Measurements from ENCODE around the gene CRLF2. TPM values are rescaled to one million over a fixed set of nuclear protein-coding genes. Genes with fewer than 3 reads are reported as not detected.
"Not testable (repeated sequence)": the region's sequence is repeated elsewhere in the genome, so short reads cannot be mapped to it uniquely, and the experiment has no call there.

Gene CRLF2
- total RNA-seq, 1 donor, result not detected

DNA sequence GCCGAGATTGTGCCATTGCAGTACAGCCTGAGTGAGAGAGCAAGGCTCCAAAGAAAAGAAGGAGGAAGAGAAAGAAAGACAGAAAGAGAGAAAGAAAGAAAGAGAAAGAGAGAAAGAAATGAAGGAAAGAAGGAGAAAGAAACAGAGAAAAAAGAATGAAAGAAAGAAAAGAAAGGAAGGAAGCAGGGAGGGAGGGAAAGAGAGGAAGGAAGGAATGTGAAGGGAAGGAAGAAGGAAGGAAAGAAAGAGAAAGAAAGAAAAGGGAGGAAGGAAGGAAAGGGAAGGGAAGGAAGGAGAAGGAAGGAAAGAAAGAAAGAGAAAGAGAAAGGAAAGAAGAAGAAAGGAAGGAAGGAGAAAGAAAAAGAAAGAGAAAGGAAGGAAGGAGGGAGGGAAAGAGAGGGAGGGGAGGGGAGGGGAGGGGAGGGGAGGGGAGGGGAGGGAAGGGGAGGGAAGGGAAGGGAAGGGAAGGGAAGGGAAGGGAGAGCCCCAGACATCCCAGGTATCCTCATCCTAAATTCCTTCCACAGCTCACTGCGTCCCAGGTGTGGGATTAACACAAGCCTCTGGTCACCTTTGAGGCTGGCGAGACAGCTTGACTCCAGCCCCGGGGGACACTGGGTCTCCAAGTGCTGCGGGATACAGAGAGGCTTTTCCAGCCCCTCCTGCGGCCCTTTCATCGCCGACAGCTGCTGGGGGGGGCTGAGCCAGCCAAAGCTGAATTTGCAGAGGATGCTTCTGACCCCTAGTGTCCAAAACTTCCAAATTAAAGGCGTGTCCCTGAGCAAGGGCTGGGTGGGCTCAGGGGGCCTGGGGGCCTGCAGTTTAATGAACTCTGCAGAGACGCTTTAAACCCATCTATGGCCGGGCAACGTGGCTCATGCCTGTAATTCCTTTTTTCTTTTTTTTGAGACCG lies 32.0 kb upstream of the CRLF2 start:
- DNase-seq (ENCODE audit: low read depth), result no peak
- TF ChIP-seq, protein P1, sequence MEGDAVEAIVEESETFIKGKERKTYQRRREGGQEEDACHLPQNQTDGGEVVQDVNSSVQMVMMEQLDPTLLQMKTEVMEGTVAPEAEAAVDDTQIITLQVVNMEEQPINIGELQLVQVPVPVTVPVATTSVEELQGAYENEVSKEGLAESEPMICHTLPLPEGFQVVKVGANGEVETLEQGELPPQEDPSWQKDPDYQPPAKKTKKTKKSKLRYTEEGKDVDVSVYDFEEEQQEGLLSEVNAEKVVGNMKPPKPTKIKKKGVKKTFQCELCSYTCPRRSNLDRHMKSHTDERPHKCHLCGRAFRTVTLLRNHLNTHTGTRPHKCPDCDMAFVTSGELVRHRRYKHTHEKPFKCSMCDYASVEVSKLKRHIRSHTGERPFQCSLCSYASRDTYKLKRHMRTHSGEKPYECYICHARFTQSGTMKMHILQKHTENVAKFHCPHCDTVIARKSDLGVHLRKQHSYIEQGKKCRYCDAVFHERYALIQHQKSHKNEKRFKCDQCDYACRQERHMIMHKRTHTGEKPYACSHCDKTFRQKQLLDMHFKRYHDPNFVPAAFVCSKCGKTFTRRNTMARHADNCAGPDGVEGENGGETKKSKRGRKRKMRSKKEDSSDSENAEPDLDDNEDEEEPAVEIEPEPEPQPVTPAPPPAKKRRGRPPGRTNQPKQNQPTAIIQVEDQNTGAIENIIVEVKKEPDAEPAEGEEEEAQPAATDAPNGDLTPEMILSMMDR (IDR thresholded peaks at IDR 0.05; ENCODE audit: insufficient read depth, low read depth, low read length), result no peak
- no peak overlapping the region for H3K4me3 ChIP-seq (ENCODE audit: low read depth, low read length)

DNA sequence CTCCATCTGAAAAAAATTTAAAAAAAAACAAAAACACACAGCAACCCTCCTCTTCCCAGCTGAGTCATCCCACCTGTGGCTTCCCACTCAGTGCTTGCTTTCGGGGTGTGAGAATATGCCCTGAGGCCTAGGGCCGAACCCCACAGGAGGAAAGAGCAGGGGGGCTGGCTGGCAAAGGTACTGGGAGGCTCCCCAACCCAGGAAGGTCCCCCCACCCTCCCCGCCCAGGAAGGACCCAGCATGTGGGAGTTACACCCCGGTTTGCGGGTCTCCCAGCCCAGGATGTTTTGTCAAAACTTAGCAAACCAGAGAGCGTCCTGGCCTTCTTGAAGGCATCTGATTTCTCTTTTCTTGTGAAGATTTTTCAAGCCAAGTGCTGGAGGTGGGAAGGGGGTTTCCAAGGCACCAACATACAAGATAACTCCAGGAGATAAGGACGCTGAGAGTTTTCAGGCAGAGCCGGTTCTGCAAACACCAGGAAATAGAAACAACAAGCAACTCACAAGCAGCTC lies 30.5 kb upstream of the CRLF2 start:
- H3K4me3 ChIP-seq (ENCODE audit: low read depth, low read length), result no peak overlapping the region
- no peak for DNase-seq (ENCODE audit: low read depth)
- TF ChIP-seq, protein P1 (IDR thresholded peaks at IDR 0.05; ENCODE audit: insufficient read depth, low read depth, low read length), result no peak

DNA sequence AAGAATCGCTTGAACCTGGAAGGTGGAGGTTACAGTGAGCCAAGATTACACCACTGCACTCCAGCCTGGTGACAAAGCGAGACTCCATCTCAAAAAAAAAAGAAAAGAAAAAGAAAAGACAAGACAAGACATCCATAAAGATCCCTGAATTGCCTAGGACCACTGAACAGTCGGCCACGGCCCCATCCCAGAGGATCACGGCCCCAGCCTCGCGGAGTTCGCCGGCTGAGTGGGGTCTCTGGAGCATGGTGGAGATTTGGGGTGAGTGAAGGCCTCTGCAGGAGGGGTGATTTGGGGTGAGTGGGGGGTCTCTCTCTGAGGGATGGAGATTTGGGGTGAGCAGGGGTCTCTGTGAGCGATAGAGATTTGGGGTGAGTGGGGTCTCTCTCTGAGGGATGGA lies 28.1 kb upstream of the CRLF2 start:
- DNase-seq (ENCODE audit: low read depth); H3K4me3 ChIP-seq (ENCODE audit: low read depth, low read length): not testable (repeated sequence)

DNA sequence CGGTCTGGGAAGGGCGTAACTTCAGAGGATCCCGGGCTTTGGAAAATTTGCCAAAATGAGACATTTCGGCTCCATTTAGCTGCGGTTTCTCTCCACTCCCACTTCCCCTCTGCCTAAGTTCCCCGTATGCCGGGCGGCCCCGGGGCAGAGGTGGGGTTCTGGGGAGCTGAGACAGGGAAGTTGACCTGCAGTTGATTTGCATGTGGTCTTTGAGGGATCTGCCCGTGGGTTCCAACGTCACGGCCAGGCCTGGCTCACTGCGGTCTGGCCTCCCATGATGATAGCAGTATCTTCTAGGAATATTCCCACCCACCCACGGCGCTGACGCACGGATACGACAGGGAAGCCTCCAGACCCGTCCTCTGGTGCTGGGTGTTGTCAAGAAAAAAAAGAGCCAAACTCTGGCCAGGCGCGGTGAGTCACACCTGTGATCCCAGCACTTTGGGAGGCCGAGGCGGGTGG lies 27.3 kb upstream of the CRLF2 start:
- no peak for DNase-seq (ENCODE audit: low read depth)
- no peak overlapping the region for H3K4me3 ChIP-seq (ENCODE audit: low read depth, low read length)
- TF ChIP-seq, protein P1 (IDR thresholded peaks at IDR 0.05; ENCODE audit: insufficient read depth, low read depth, low read length), result no peak

DNA sequence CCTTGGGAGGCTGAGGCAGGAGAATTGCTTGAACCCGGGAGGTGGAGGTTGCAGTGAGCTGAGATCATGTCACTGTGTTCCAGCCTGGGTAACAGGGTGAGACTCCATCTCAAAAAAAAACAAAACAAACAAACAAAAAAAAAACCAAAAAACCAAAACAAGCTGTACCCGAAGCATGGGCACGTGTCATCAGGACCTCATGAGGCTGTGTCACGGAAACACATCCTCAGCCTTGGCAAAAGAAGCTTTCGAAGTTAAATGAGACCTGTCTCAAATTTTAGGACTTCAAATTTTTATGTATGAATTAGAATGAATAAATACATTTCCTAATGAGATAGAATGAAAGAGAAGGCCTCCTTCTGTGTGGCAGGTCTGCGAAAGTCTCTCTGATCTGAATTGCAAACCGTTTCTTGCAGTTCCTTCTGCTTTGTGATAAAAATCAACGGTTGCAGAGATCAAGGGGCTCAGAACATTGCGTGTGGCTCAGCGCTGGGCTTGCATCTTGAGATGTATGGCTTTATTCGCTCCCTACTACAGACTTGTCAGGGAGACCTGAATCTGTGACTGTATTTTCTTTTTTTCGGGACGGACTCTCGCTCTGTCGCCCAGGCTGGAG lies 19.5 kb upstream of the CRLF2 start:
- H3K4me3 ChIP-seq (ENCODE audit: low read depth, low read length), result no peak overlapping the region
- DNase-seq (ENCODE audit: low read depth), result no peak
- TF ChIP-seq, protein P1 (IDR thresholded peaks at IDR 0.05; ENCODE audit: insufficient read depth, low read depth, low read length), result no peak

DNA sequence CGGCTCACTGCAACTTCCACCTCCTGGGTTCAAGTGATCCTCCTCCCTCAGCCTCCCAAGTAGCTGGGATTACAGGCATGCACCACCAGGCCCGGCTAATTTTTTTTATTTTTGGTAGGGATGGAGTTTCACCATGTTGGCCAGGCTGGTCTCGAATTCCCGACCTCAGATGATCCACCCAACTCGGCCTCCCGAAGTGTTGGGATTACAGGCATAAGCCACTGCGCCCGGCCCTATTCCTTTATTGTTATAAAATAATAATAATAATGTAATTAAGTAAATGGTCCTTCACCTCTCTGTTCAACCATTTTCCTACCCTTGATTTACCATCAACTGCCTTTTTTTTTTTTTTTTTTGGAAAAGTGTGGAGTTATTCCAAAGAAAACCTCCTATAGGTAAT lies 15.7 kb upstream of the CRLF2 start:
- H3K4me3 ChIP-seq (ENCODE audit: low read depth, low read length), result not testable (repeated sequence)

DNA sequence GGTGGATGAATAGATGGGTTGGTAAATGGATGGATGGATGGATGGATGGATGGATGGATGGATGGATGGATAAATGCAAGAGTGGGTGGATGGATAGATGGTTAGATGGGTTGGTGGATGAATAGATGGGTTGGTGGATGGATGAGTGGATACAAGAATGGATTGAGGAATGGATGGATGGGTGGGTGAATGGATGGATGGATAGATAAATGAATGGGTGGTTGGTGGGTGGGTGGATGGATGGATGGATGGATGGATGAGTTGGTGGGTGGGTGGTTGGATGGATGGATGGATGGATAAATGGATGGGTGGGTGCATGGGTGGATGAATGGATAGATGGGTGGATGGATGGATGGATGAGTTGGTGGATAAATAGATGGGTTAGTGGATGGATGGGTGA lies 13.8 kb upstream of the CRLF2 start:
- TF ChIP-seq, protein P1 (IDR thresholded peaks at IDR 0.05; ENCODE audit: insufficient read depth, low read depth, low read length), result no peak
- H3K4me3 ChIP-seq (ENCODE audit: low read depth, low read length), result no peak overlapping the region
- no peak for DNase-seq (ENCODE audit: low read depth)

More for the DNA sequence above, 15.7 kb upstream of the CRLF2 start:
- DNase-seq (ENCODE audit: low read depth), result not testable (repeated sequence)

Data from fibroblast of villous mesenchyme (primary cell).